Measurements from ENCODE around the gene PDE6C.

DNA sequence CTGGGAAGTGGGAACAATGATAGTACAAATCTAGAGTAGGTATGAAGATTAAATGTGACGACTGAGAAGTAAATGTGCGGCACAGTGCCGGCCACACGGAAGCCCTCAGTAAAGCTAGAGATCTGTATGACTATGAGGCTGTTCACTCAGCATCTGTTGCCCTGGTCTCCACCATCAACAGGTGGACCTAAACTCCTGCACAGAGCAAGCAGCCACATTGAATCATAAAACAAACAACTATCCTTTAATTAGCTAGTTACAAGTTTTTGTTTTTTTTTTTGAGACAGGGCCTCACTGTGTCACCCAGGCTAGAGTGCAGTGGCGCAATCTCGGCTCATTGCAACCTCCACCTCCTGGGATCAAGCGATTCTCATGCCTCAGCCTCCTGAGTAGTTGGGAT, 27.9 kb upstream of the PDE6C start:
- no peak for TF ChIP-seq POLR2AphosphoS5 (IDR thresholded peaks at IDR 0.05; ENCODE audit: borderline replicate concordance, low read depth, low read length)
- TF ChIP-seq EZH2 (IDR thresholded peaks at IDR 0.05) = no peak
- no peak for TF ChIP-seq FOXP2 (optimal IDR thresholded peaks at IDR 0.05; ENCODE audit: control extremely low read depth, extremely low read length, insufficient read depth)

Measured in SK-N-MC (cell line).